ENCODE measurements around the gene GEMIN7.

Gene GEMIN7

DNA sequence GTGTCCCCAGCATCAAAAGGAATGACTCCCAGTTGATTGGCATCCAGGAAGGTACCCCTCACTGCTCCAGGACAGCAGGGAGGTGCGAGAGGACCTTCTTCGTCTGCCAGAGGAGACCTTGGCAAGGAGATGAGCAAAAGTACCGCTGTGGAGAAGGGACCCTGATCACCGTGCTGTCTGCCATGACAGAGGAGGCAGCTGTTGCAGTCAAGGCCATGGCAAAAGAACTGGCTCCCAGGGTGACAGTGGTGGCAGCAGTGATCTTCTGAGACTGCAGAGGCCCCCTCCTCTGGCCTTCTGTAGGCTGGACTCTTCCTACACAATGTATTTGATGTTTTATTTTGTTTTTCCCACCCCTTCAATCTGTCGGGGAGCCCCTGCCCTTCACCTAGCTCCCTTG lies 49.7 kb downstream of the GEMIN7 start:
- no peak for DNase-seq (ENCODE audit: low read depth)

- no peak for DNase-seq (ENCODE audit: low read depth)
Measured at GRCh38 chr19:45130236-45130635, 51.2 kb downstream of the GEMIN7 start.

GRCh38 chr19:45130888-45131615 lies 52.0 kb downstream of the GEMIN7 start:
- DNase-seq (ENCODE audit: low read depth), result peak; percentile 42

DNA sequence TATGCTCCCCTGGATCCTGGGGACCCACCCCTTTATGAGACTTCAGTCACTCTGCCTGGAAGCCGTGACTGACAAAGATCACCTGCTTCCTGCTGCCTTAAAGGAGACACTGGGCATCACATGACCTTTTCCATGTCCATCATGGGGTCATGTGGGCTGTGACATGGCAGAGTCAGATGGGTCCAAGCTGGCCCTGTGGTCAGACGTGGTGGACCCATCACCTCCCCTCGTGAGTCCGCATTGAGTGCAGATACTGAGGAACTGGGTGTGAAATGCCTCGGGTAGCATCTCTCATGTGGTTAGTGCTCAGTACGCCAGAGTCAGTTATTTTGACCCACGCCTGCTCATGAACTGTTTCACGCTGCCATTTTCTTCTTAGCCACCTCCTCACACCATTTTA lies 54.6 kb downstream of the GEMIN7 start:
- no peak for DNase-seq (ENCODE audit: low read depth)

GRCh38 chr19:45135176-45135885 lies 56.3 kb downstream of the GEMIN7 start:
- no peak for DNase-seq (ENCODE audit: low read depth)

GRCh38 chr19:45136507-45137178 lies 57.6 kb downstream of the GEMIN7 start:
- no peak for DNase-seq (ENCODE audit: low read depth)

GRCh38 chr19:45137179-45137761 lies 58.2 kb downstream of the GEMIN7 start:
- DNase-seq (ENCODE audit: low read depth), result no peak

- no peak for DNase-seq (ENCODE audit: low read depth)
Measured at GRCh38 chr19:45138303-45138751, 59.3 kb downstream of the GEMIN7 start.

- no peak for DNase-seq (ENCODE audit: low read depth)
Measured at GRCh38 chr19:45139286-45140143, 60.5 kb downstream of the GEMIN7 start.

GRCh38 chr19:45140144-45140503 lies 61.1 kb downstream of the GEMIN7 start:
- DNase-seq (ENCODE audit: low read depth), result no peak

DNA sequence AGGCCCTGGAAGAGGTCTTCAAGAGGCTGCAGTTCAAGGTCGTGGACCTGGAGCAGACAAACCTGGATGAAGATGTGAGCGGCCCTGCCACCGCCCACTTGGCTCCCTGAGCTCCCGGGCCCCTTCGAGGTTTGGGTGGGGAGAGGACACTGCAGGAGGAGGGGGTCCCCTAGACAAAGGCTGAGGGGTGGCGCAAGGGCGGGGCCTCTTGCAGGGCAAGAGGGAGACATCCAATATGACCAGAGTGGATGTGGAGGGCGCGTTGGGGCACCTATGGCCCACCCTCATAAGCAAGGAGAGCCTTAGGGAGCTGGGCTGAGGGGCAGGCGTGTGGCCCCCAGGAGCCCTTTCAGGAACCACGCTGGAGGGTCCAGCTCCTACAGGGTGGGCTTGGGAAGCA lies 61.5 kb downstream of the GEMIN7 start:
- DNase-seq (ENCODE audit: low read depth), result no peak

Data from amniotic epithelial cell (primary cell).